Body of pancreas (tissue), 4 donors: ENCODE data around the gene EGFL7.

Source experiments
- POLR2A ChIP-seq, 3 donors: fragments of 450-650 bp; IDR thresholded peaks; one replicate each; pipeline ENCODE4 v1.6.1; 2016; ENCODE audit warnings: antibody characterized with exemption in 3 of 3, mild to moderate bottlenecking in 2 of 3
- TF ChIP-seq, protein P1 (sequence below), 7 experiments: fragments of 450-650 bp in 4 of 7; fragments of 200-600 bp in 3 of 7; sonication (generic) in 3 of 7; IDR thresholded peaks; one replicate each; pipeline ENCODE4 v1.5.1; 2016 to 2019; ENCODE audit warnings: antibody characterized with exemption in 7 of 7

DNA sequence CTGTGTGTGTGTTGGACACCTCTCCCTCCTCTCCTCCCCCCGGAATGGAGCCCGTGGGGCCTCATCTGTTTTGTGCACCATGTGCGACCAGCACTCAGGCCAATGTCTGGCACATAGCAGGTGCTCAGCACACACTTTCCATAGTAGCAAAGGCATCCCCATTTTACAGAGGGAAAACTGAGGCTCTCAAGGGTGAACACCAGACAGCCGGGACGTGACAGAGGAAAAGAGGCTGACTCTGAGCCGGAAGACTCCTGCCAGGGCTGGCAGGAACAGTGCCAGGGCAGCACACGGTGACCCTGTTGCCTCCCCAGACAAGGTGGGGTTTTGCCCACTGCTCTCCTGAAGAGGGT, 26.4 kb downstream of the EGFL7 start:
- TF ChIP-seq, protein P1, sequence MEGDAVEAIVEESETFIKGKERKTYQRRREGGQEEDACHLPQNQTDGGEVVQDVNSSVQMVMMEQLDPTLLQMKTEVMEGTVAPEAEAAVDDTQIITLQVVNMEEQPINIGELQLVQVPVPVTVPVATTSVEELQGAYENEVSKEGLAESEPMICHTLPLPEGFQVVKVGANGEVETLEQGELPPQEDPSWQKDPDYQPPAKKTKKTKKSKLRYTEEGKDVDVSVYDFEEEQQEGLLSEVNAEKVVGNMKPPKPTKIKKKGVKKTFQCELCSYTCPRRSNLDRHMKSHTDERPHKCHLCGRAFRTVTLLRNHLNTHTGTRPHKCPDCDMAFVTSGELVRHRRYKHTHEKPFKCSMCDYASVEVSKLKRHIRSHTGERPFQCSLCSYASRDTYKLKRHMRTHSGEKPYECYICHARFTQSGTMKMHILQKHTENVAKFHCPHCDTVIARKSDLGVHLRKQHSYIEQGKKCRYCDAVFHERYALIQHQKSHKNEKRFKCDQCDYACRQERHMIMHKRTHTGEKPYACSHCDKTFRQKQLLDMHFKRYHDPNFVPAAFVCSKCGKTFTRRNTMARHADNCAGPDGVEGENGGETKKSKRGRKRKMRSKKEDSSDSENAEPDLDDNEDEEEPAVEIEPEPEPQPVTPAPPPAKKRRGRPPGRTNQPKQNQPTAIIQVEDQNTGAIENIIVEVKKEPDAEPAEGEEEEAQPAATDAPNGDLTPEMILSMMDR (IDR thresholded peaks at IDR 0.05): no peak
- TF ChIP-seq POLR2A (IDR thresholded peaks at IDR 0.05): no peak
